ENCODE results near the gene UST.

DNA sequence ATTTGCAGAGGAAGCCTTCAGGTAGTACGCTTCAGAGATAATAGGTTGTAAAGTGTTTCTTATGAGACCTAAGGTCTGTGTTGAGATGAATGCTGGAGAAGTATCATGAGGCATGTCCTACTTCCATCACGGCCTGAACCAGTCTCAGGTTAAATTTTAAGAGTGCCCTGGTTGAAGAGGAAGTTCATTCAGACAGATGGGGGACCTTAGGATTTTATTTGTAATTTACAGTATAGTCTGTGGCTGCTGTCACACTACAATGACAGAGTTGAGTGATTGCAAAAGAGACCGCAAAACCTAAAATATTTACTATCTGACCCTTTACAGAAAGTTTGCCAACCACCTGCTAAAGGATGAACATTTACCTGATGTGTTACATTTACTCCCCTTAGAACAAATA is 70.9 kb downstream of the UST start:
- TF ChIP-seq, protein P1, sequence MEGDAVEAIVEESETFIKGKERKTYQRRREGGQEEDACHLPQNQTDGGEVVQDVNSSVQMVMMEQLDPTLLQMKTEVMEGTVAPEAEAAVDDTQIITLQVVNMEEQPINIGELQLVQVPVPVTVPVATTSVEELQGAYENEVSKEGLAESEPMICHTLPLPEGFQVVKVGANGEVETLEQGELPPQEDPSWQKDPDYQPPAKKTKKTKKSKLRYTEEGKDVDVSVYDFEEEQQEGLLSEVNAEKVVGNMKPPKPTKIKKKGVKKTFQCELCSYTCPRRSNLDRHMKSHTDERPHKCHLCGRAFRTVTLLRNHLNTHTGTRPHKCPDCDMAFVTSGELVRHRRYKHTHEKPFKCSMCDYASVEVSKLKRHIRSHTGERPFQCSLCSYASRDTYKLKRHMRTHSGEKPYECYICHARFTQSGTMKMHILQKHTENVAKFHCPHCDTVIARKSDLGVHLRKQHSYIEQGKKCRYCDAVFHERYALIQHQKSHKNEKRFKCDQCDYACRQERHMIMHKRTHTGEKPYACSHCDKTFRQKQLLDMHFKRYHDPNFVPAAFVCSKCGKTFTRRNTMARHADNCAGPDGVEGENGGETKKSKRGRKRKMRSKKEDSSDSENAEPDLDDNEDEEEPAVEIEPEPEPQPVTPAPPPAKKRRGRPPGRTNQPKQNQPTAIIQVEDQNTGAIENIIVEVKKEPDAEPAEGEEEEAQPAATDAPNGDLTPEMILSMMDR (conservative IDR thresholded peaks at IDR 0.05 in 1 of 2, IDR thresholded peaks at IDR 0.05 in 1 of 2; ENCODE audit: extremely low read depth in 1 of 2, insufficient read depth in 1 of 2, low read depth in 1 of 2, low read length in 2 of 2), result no peak
- TF ChIP-seq EZH2 (IDR thresholded peaks at IDR 0.05; ENCODE audit: borderline replicate concordance, low read length), result no peak

All from mammary epithelial cell (primary cell).